AG04450 (cell line): Measurements from ENCODE around the gene GOLT1A. TPM values are rescaled to one million over a fixed set of nuclear protein-coding genes. Genes with fewer than 3 reads are reported as not detected.
A peak's percentile ranks its signal among the peaks of the same experiment; 100 is the strongest.

ENCODE experiments used
- CTCF ChIA-PET: fragments of 300-600, 350-600 bp; formaldehyde crosslinking; extraction: SDS; loops from one replicate; lab custom pipeline; 2022; ENCODE audit warnings: antibody characterized with exemption, inconsistent platforms; lab: Charles Lee
- POLR2A ChIA-PET: fragments of 350-600 bp; formaldehyde crosslinking; extraction: SDS; loops from one replicate; lab custom pipeline; 2021; ENCODE audit warnings: antibody characterized with exemption, inconsistent platforms; lab: Yijun Ruan, JAX
- DNase-seq: peaks from one replicate; pipeline ENCODE4 v3.0.0-alpha.2; 2011; ENCODE audit warnings: low read depth, low spot score
- H3K27ac ChIP-seq: one replicate; pipeline ENCODE4 v1.5.1; 2012; ENCODE audit warnings: low read depth, low read length, control low read depth
- H3K27me3 ChIP-seq: one replicate; pipeline ENCODE4 v1.6.0; 2012; ENCODE audit warnings: low read length; ENCODE audit not compliant: control insufficient read depth, insufficient read depth
- H3K4me3 ChIP-seq: 2 replicates; pipeline ENCODE4 v1.5.1; 2011; ENCODE audit warnings: mild to moderate bottlenecking, low read depth, low read length, control low read depth
- H3K9me3 ChIP-seq: 2 replicates; pipeline ENCODE4 v1.5.1; 2012; ENCODE audit warnings: low read length; ENCODE audit not compliant: control insufficient read depth, insufficient read depth
- CTCF ChIP-seq: IDR thresholded peaks from 2 replicates; pipeline ENCODE4 v1.5.1; 2011; ENCODE audit warnings: low read depth, low read length, control low read depth, inconsistent platforms
- polyA plus RNA-seq: library from polyadenylated mRNA; depleted of rRNA; stranded (reverse); fragments of >200 nt; gene quantifications from 2 replicates; pipeline ENCODE4 v1.2.3, GENCODE V29; 2011

Gene GOLT1A
- polyA plus RNA-seq, 1 experiment: not detected

DNA sequence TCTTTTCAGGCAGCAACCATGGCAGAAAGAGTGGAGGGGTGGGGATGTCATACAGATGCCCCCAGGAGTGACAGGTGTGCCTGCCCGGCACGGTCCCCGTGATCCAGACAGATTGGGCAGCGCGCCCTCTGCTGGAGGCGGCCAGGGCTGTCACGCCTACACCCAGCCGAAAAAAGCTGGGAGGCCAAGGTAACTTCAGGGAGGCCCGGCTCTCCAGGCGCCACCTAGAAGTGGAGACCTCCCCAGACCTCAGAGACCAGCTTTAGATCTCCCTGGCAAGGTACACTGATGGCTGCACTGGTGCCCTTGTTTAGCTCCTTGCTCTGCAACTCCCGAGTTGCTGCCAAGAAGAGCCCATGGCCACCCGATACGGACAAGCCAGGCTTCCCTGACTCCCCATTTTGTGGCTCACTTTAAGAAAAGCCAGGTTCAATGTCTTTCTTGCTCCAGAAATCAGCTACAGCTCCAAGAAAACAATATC is 6.6 kb downstream of the GOLT1A start:
- peak; percentile 92 for TF ChIP-seq CTCF
- Histone ChIP-seq H3K27me3 (no peaks in the 10 kb centered on the region), H3K27ac (no peak overlapping the region), H3K9me3 (no peaks in the 10 kb centered on the region), H3K4me3 (no peak overlapping the region)
- ChIA-PET CTCF (interaction anchor here (0.6 to 5.5 kb wide), 64 partner anchors 10 to 346 kb away, joined by 3 to 190 read pairs (median 5); partner anchors contain the start of genes GOLT1A, KISS1, PLEKHA6 and REN), POLR2A (interaction anchor here (1.1 kb wide), 1 partner anchor 9 kb away, joined by 5 read pairs; no protein-coding TSS in a partner anchor)
- no peak for DNase-seq

DNA sequence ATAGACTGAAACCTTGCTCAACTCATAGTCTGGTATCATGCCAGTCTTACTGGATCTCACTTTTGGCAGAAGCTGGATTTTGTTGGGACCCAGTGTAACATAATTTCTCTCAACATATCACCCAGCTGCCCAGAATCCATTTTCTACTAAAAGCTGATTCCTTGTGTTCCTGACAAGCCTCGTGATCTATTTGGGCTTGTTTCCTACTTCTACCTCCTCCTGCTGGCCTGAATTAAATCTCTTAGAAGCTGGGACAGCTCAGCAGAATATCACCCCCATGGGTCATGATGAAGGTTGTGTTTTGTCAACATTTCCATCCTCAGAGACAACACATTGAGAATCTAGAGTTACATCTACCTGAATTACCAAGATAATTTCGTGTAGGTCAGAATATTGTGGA is 7.7 kb downstream of the GOLT1A start:
- TF ChIP-seq CTCF: peak; percentile 29; the same call in 1 of the 2 replicates
- DNase-seq: no peak
- H3K4me3 ChIP-seq: no peak overlapping the region
- no peaks in the 10 kb centered on the region for H3K9me3 ChIP-seq
- no peaks in the 10 kb centered on the region for H3K27me3 ChIP-seq
- H3K27ac ChIP-seq: no peak overlapping the region
- CTCF ChIA-PET: interaction anchor here (0.9 to 5.5 kb wide), 32 partner anchors 9 to 345 kb away, joined by 3 to 190 read pairs (median 6); partner anchors contain the start of genes GOLT1A, KISS1, REN and SNRPE
- POLR2A ChIA-PET: no interaction called here

DNA sequence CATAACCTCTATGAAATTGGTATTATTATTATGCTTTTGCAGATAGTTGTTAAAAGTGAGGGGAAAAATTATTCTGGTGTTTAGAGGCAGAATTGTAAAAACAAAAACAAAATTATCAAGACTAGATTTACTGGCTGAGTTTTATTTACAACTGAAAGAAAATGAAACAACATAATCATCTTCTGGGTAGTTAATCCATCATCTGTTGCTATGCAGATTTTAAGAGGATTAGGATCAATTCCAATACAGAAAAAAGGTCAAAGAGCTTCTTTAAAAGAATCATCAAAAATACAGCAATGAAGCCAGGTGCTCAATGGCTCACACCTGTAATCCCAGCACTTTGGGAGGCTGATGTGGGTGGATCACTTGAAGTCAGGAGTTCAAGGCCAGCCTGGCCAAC is 8.3 kb downstream of the GOLT1A start:
- ChIA-PET POLR2A (no interaction called here), CTCF (interaction anchor here (0.9 to 5.5 kb wide), 22 partner anchors 8 to 345 kb away, joined by 3 to 190 read pairs (median 14); partner anchors contain the start of genes GOLT1A, KISS1, REN and SNRPE)
- H3K9me3 ChIP-seq: no peaks in the 10 kb centered on the region

GRCh38 chr1:204204944-204205343 is 8.8 kb downstream of the GOLT1A start:
- ChIA-PET CTCF (interaction anchor here (1.2 to 5.5 kb wide), 11 partner anchors 12 to 344 kb away, joined by 3 to 190 read pairs (median 21); partner anchors contain the start of genes GOLT1A, REN and SNRPE), POLR2A (no interaction called here)
- DNase-seq: no peak
- Histone ChIP-seq H3K27ac (no peak overlapping the region), H3K9me3 (no peaks in the 10 kb centered on the region), H3K27me3 (no peaks in the 10 kb centered on the region), H3K4me3 (no peak overlapping the region)
- no peak for TF ChIP-seq CTCF

More for the DNA sequence above, 8.3 kb downstream of the GOLT1A start:
- no peak for TF ChIP-seq CTCF
- Histone ChIP-seq H3K27me3 (no peaks in the 10 kb centered on the region), H3K4me3 (no peak overlapping the region), H3K27ac (no peak overlapping the region)
- DNase-seq: no peak

GRCh38 chr1:204203206-204203767 is 10.5 kb downstream of the GOLT1A start:
- ChIA-PET POLR2A (no interaction called here), CTCF (interaction anchor here (1.1 to 5.5 kb wide), 2 partner anchors 11 to 38 kb away, joined by 5 to 190 read pairs; partner anchors contain the start of genes GOLT1A and REN)
- no peak for TF ChIP-seq CTCF
- Histone ChIP-seq H3K9me3 (no peaks in the 10 kb centered on the region), H3K27ac (no peak overlapping the region), H3K4me3 (no peak overlapping the region), H3K27me3 (no peaks in the 10 kb centered on the region)
- no peak for DNase-seq
